GM12878 (cell line): ENCODE data around the gene CTNNA2. TPM values are rescaled to one million over a fixed set of nuclear protein-coding genes. Genes with fewer than 3 reads are reported as not detected.

ENCODE experiments used
- ATAC-seq: fragments of 200-7000 bp; cut with Tn5 transposase; 3 replicates; pipeline ENCODE4 v1.9.1; 2020; ENCODE audit warnings: mild to moderate bottlenecking, moderate library complexity
- BruUV-seq: library from RNA; stranded (reverse); fragments of 400-500 nt; replicated peaks from 2 replicates; lab custom pipeline; 2021; lab: Mats Ljungman, UMichigan
- CTCF ChIA-PET: fragments of 300-600 bp; sonication (Branson Sonifier 250); formaldehyde crosslinking; extraction: SDS; loops from one replicate; lab custom pipeline; 2021; ENCODE audit warnings: inconsistent platforms; lab: Yijun Ruan, JAX
- POLR2A ChIA-PET: fragments of 350-600 bp; formaldehyde crosslinking; extraction: SDS; loops from one replicate; lab custom pipeline; 2021; ENCODE audit warnings: inconsistent platforms; lab: Charles Lee
- RAD21 ChIA-PET: fragments of 300-600 bp; sonication (Branson Sonifier 250); formaldehyde crosslinking; loops from one replicate; lab custom pipeline; 2023; ENCODE audit warnings: antibody characterized with exemption; ENCODE audit not compliant: unreplicated experiment; lab: Charles Lee
- SMC1A ChIA-PET: fragments of 300-600 bp; sonication (Branson Sonifier 250); formaldehyde crosslinking; loops from one replicate; lab custom pipeline; 2023; ENCODE audit not compliant: unreplicated experiment, uncharacterized antibody; lab: Charles Lee
- DNase-seq: peaks from one replicate; pipeline ENCODE4 v3.0.0-alpha.2; 2011; ENCODE audit warnings: low read depth, low spot score
- FAIRE-seq: peaks from 3 replicates; lab custom pipeline; 2011; peaks lifted over from hg19 to GRCh38; lab: Jason Lieb, UNC
- H2AFZ ChIP-seq: 2 replicates; pipeline ENCODE4 v1.6.0; 2011; ENCODE audit warnings: low read depth, low read length, control low read depth; ENCODE audit not compliant: control insufficient read depth
- H3K27ac ChIP-seq: 2 replicates; pipeline ENCODE4 v1.5.1; 2011; ENCODE audit warnings: control low read depth; ENCODE audit not compliant: control insufficient read depth, insufficient read depth
- H3K27me3 ChIP-seq, 2 experiments: replicated peaks in 1 of 2; 2 replicates each; pipeline versions ENCODE4 v1.6.0 to v1.6.1; 2011; ENCODE audit warnings: low read length in 1 of 2; ENCODE audit not compliant: control insufficient read depth in 2 of 2, insufficient read depth in 2 of 2
- H3K36me3 ChIP-seq, 2 experiments: 2 replicates each; pipeline ENCODE4 v1.5.1; 2011; ENCODE audit warnings: low read length in 1 of 2; ENCODE audit not compliant: control insufficient read depth in 2 of 2, insufficient read depth in 2 of 2
- H3K4me1 ChIP-seq: 2 replicates; pipeline ENCODE4 v1.6.1; 2011; ENCODE audit warnings: mild to moderate bottlenecking, low read length, moderate library complexity, mixed read lengths; ENCODE audit not compliant: control insufficient read depth, insufficient read depth
- H3K4me2 ChIP-seq: 2 replicates; pipeline ENCODE4 v1.6.0; 2011; ENCODE audit warnings: control low read depth; ENCODE audit not compliant: control insufficient read depth, insufficient read depth
- H3K4me3 ChIP-seq: fragments of 200-600 bp; sonication (generic); 2 replicates; pipeline ENCODE4 v1.5.1; 2016
- H3K79me2 ChIP-seq: 2 replicates; pipeline ENCODE4 v1.6.0; 2011; ENCODE audit warnings: low read length; ENCODE audit not compliant: control insufficient read depth, insufficient read depth
- H3K9ac ChIP-seq: 2 replicates; pipeline ENCODE4 v1.8.0; 2011; ENCODE audit warnings: low read length, control low read depth, mixed read lengths; ENCODE audit not compliant: control insufficient read depth, insufficient read depth
- H3K9me3 ChIP-seq: replicated peaks from 3 replicates; pipeline ENCODE4 v1.5.1; 2011; ENCODE audit warnings: mild to moderate bottlenecking, low read length; ENCODE audit not compliant: control insufficient read depth, insufficient read depth
- H4K20me1 ChIP-seq: 2 replicates; pipeline ENCODE4 v1.6.0; 2011; ENCODE audit not compliant: control insufficient read depth, insufficient read depth
- CREB1 ChIP-seq: IDR thresholded peaks from 2 replicates; pipeline ENCODE4 v1.6.1; 2012; ENCODE audit warnings: low read depth, mild to moderate bottlenecking, inconsistent platforms
- ETV6 ChIP-seq, 2 experiments: fragments of 450-650 bp in 1 of 2; IDR thresholded peaks in 1 of 2; conservative IDR thresholded peaks in 1 of 2; 2 replicates each; pipeline ENCODE4 v1.6.1; 2014; ENCODE audit warnings: antibody characterized with exemption in 1 of 2, borderline replicate concordance in 1 of 2, low read depth in 1 of 2, mild to moderate bottlenecking in 1 of 2, moderate library complexity in 1 of 2
- GATAD2B ChIP-seq: fragments of 450-650 bp; conservative IDR thresholded peaks from 2 replicates; pipeline ENCODE4 v1.6.1; 2017; ENCODE audit warnings: low read depth, mild to moderate bottlenecking, moderate library complexity
- IRF3 ChIP-seq: fragments of 450-650 bp; IDR thresholded peaks from 2 replicates; pipeline ENCODE4 v1.6.1; 2014; ENCODE audit warnings: mild to moderate bottlenecking
- IRF5 ChIP-seq: fragments of 450-650 bp; IDR thresholded peaks from 2 replicates; pipeline ENCODE4 v1.6.1; 2017; ENCODE audit warnings: borderline replicate concordance
- POU2F2 ChIP-seq: IDR thresholded peaks from 3 replicates; pipeline ENCODE4 v1.6.1; 2011; ENCODE audit warnings: low read depth, mild to moderate bottlenecking, low read length, borderline replicate concordance
- RFX5 ChIP-seq: IDR thresholded peaks from 2 replicates; pipeline ENCODE4 v1.6.1; 2011; ENCODE audit warnings: low read depth, low read length, improper control_type of control experiment
- SMAD5 ChIP-seq: IDR thresholded peaks from 2 replicates; pipeline ENCODE4 v1.6.1; 2016; ENCODE audit warnings: antibody characterized with exemption, low read depth
- STAT3 ChIP-seq: IDR thresholded peaks from 2 replicates; pipeline ENCODE4 v1.6.1; 2011; ENCODE audit warnings: low read depth, low read length, improper control_type of control experiment
- SUPT20H ChIP-seq: IDR thresholded peaks from 2 replicates; pipeline ENCODE4 v1.6.1; 2011; ENCODE audit warnings: low read depth, mild to moderate bottlenecking, low read length, moderate library complexity, borderline replicate concordance; ENCODE audit not compliant: control insufficient read depth
- TCF7 ChIP-seq: IDR thresholded peaks from 2 replicates; pipeline ENCODE4 v1.6.1; 2014; ENCODE audit warnings: antibody characterized with exemption, borderline replicate concordance
- WGBS: methylation state at CpG from one replicate; pipeline ENCODE4 v1.1.6; 2016; ENCODE audit warnings: low lambda C conversion rate; ENCODE audit not compliant: insufficient replicate concordance, insufficient coverage; ENCODE audit errors: missing lambda C conversion rate; 5-methylcytosine and 5-hydroxymethylcytosine counted together
- in situ Hi-C: fragments of 300-500 bp; cut with MboI; formaldehyde crosslinking; loops from 9 replicates; pipeline ENCODE4 v1.14.3; 2018; ENCODE audit warnings: mixed read lengths
- intact Hi-C: fragments of 100-400 bp; cut with micrococcal nuclease; formaldehyde crosslinking; loops from one replicate; pipeline ENCODE4 v1.14.2; 2022; ENCODE audit not compliant: unreplicated experiment
- polyA plus RNA-seq, 11 experiments: library from polyadenylated mRNA; depleted of rRNA in 4 of 11; unstranded in 6 of 11; stranded (reverse) in 5 of 11; fragments of >200 nt; fragmentation: Nextera tagmentation in 4 of 11; fragmentation: Illumina TruSeq in 1 of 11; extraction: Ambion mirVana in 4 of 11; extraction: Trizol in 1 of 11; gene quantifications; 1 replicate in 1 of 11; 2 replicates in 10 of 11; pipeline versions ENCODE4 v1.2.1 to v1.2.3, GENCODE V29; 2011 to 2016; ENCODE audit warnings: inconsistent platforms in 2 of 11, missing spikeins in 2 of 11, low read depth in 1 of 11
- total RNA-seq, 4 experiments: library from RNA; depleted of rRNA in 3 of 4; stranded (reverse); fragments of >200 nt in 3 of 4; fragmentation: Illumina TruSeq in 1 of 4; extraction: Trizol in 1 of 4; gene quantifications; 2 replicates each; pipeline versions ENCODE4 v1.2.1 to v1.2.3, GENCODE V29; 2013 to 2021
- TF ChIP-seq, protein P1 (sequence below): fragments of 450-650 bp; formaldehyde crosslinking; IDR thresholded peaks from 2 replicates; pipeline ENCODE4 v1.5.0; 2022; ENCODE audit warnings: mild to moderate bottlenecking, missing genetic modification characterization
- TF ChIP-seq, protein P2 (sequence below): fragments of 450-650 bp; IDR thresholded peaks from 2 replicates; pipeline ENCODE4 v1.6.1; 2017; ENCODE audit warnings: mild to moderate bottlenecking, moderate library complexity

CTNNA2 gene
- total and polyA plus RNA-seq, 10 of the 15 experiments (the other 5 are each of a cell fraction or from before 2014, with no cell fraction given), result 2.4 to 36.2 (median 6.6) TPM

- Histone ChIP-seq H3K4me3 (no peak overlapping the region), H3K4me1 (no peaks in the 10 kb centered on the region; the same call in 1 of the 2 replicates), H3K9me3 (no peaks in the 10 kb centered on the region), H3K27ac (no peak overlapping the region), H3K9ac (no peak overlapping the region), H4K20me1 (no peaks in the 10 kb centered on the region), H3K79me2 (no peaks in the 10 kb centered on the region), H3K4me2 (no peak overlapping the region), H2AFZ (no peak overlapping the region), H3K36me3 (no peaks in the 10 kb centered on the region), H3K27me3 (peaks cover 0 to 6% of the 10 kb centered on the region in 2 experiments; a peak in 2 of 4 replicates)
- no peak for ATAC-seq
- WGBS, result 21% methylated on average over 3 of the region's 3 CpGs
- POLR2A ChIA-PET, result interaction anchor here (1.2 to 1.4 kb wide), 2 partner anchors 148 to 173 kb away, joined by 3 to 5 read pairs; no protein-coding TSS in a partner anchor
- in situ Hi-C loops, result no loop called here
- SMC1A ChIA-PET, result interaction anchor here (0.7 to 8.9 kb wide), 24 partner anchors 14 to 335 kb away, joined by 3 to 530 read pairs (median 4); no protein-coding TSS in a partner anchor
- intact Hi-C loops, result loop anchor here (10.0 kb wide), 2 partner anchors 140 to 530 kb away; no protein-coding TSS in a partner anchor
- FAIRE-seq, result peak; percentile 7
- CTCF ChIA-PET, result interaction anchor here (0.8 to 9.9 kb wide), 10 partner anchors 15 to 693 kb away, joined by 3 to 440 read pairs (median 3); no protein-coding TSS in a partner anchor
- RAD21 ChIA-PET, result interaction anchor here (0.7 to 6.4 kb wide), 9 partner anchors 28 to 206 kb away, joined by 3 to 385 read pairs (median 3); no protein-coding TSS in a partner anchor
- no TSS peak for BruUV-seq
- DNase-seq, result no peak
- TF ChIP-seq IRF3, result no peak
- TF ChIP-seq, protein P1, sequence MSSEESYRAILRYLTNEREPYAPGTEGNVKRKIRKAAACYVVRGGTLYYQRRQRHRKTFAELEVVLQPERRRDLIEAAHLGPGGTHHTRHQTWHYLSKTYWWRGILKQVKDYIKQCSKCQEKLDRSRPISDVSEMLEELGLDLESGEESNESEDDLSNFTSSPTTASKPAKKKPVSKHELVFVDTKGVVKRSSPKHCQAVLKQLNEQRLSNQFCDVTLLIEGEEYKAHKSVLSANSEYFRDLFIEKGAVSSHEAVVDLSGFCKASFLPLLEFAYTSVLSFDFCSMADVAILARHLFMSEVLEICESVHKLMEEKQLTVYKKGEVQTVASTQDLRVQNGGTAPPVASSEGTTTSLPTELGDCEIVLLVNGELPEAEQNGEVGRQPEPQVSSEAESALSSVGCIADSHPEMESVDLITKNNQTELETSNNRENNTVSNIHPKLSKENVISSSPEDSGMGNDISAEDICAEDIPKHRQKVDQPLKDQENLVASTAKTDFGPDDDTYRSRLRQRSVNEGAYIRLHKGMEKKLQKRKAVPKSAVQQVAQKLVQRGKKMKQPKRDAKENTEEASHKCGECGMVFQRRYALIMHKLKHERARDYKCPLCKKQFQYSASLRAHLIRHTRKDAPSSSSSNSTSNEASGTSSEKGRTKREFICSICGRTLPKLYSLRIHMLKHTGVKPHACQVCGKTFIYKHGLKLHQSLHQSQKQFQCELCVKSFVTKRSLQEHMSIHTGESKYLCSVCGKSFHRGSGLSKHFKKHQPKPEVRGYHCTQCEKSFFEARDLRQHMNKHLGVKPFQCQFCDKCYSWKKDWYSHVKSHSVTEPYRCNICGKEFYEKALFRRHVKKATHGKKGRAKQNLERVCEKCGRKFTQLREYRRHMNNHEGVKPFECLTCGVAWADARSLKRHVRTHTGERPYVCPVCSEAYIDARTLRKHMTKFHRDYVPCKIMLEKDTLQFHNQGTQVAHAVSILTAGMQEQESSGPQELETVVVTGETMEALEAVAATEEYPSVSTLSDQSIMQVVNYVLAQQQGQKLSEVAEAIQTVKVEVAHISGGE (CRISPR knock-in tag), result no peak
- no peak for TF ChIP-seq IRF5
- no peak for TF ChIP-seq STAT3
- no peak for TF ChIP-seq GATAD2B
- TF ChIP-seq ETV6 (conservative IDR thresholded peaks at IDR 0.05 in 1 of 2, IDR thresholded peaks at IDR 0.05 in 1 of 2; ENCODE audit: borderline replicate concordance in 1 of 2, low read depth in 1 of 2), result no peak
- TF ChIP-seq, protein P2, sequence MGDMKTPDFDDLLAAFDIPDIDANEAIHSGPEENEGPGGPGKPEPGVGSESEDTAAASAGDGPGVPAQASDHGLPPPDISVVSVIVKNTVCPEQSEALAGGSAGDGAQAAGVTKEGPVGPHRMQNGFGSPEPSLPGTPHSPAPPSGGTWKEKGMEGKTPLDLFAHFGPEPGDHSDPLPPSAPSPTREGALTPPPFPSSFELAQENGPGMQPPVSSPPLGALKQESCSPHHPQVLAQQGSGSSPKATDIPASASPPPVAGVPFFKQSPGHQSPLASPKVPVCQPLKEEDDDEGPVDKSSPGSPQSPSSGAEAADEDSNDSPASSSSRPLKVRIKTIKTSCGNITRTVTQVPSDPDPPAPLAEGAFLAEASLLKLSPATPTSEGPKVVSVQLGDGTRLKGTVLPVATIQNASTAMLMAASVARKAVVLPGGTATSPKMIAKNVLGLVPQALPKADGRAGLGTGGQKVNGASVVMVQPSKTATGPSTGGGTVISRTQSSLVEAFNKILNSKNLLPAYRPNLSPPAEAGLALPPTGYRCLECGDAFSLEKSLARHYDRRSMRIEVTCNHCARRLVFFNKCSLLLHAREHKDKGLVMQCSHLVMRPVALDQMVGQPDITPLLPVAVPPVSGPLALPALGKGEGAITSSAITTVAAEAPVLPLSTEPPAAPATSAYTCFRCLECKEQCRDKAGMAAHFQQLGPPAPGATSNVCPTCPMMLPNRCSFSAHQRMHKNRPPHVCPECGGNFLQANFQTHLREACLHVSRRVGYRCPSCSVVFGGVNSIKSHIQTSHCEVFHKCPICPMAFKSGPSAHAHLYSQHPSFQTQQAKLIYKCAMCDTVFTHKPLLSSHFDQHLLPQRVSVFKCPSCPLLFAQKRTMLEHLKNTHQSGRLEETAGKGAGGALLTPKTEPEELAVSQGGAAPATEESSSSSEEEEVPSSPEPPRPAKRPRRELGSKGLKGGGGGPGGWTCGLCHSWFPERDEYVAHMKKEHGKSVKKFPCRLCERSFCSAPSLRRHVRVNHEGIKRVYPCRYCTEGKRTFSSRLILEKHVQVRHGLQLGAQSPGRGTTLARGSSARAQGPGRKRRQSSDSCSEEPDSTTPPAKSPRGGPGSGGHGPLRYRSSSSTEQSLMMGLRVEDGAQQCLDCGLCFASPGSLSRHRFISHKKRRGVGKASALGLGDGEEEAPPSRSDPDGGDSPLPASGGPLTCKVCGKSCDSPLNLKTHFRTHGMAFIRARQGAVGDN, result no peak
- no peak for TF ChIP-seq TCF7
- no peak for TF ChIP-seq CREB1
- no peak for TF ChIP-seq SUPT20H
- TF ChIP-seq RFX5, result no peak
- no peak for TF ChIP-seq POU2F2
- TF ChIP-seq SMAD5, result no peak
Observed at GRCh38 chr2:80324525-80324924, 811.7 kb downstream of the CTNNA2 start.
